ENCODE results near the gene PACRG.

PACRG gene

DNA sequence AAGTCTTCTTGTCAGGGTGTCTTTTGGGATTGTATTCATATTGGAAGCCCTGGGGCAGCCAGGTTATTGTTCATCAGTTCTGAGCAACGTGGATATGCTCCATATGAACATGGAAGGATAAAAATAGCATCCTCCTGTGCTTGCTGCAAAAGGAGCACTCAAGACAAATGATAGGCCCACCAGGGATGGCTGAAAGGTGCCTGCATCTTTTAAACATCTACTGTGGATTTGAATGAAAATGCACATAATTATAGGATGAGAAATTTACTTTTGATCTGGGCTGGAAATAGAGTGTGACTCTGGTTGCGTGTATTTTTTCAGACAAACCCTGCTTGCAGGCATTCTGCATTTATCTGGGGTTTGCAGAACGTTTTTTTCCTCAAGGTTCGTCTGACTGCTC lies 299.1 kb downstream of the PACRG start:
- DNase-seq = no peak

DNA sequence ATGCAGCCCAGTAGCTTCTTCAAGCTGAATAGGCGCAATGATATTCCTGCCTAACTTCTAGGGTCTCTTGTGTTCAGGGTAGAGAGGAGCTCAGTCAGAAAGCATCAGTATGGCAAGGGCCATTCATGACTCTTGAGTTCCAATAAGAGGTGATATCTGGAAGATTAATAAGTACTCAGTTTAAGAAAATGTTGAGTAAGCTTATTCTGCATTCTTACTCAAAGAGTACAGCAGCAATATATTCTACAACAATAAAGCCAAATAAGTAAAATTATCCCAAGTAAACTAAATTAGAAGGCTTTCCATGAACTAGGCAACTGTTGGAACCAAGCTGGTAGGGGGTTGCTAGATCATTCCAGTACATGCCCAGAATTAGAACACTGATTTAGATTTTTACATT lies 303.2 kb downstream of the PACRG start:
- no peak for DNase-seq

DNA sequence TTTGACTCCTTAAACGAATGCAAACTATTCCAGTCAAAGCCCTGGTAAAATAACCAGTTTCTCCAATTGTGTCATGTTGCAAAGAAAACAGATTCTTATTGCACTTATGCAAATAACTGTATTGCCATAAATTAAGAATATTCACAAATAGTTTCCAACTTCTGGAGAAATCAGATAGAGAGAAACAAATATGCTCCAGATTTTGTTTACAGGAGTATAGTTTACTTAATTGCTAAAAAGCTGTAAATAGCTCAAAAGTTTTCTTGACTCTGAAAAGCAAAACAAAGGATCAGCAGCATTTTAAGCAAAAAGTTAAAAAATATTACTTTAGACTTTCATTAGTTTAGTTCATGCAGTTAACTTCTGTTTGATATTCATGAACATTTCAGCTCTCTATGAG lies 304.2 kb downstream of the PACRG start:
- no peak for DNase-seq

DNA sequence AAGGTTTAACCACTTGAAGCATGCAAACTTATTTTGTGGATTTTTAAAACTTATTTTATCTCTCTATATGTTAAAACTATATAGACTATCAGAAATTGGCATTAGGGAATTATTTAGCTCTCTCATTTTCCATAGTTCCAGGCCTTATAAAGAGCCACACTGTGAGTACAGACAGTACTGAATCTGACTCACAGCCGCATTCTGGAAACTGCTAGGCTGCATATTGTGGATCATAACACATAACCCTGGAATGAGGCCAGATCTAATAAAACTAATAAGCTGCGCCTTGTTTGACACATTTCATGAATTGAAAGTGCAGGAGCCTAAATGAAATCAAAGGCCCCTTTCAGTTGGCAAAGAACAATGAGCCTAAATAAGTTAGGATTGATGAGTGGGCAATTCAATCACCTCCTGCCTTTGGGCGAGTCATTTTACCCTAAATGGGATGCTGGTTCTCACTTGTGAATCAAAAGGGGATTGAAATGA lies 308.4 kb downstream of the PACRG start:
- DNase-seq = no peak

DNA sequence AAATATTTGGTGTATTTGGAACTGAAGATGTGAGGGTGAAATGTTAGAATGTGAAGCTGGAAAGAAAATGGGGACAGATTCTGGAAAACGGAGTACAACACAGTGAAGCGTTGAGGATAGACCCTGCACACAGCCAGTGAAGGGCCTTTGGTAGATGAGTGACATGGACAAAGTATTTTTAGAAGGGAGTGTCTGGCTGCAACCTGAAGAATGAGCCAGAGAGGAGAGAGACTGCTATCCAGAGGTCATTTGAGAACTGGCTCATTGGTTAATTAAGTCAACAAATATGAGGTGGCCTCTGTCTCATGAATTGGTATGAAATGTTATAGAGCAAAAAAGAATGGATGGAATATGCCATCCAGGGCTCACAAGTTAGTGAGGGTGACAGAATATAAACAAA lies 310.5 kb downstream of the PACRG start:
- DNase-seq = no peak

DNA sequence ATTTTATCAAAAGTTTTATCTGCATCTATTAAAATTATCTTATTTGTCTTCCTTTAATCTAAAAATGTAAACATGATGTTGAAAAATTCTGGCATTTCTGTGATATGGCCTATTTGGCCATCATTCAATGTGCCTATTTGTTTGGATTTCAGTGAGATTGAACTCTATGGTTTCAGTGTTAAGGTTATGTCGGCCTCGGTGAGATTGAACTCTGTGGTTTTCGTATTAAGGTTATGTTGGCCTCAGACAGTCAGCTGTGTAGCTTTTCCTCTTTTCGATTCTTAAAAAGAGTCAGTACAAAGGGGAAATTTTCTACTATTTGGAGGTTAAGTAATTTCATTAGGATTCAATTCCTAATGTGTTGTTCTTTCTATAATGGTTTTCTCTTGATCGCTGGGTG lies 320.6 kb downstream of the PACRG start:
- no peak for DNase-seq

DNA sequence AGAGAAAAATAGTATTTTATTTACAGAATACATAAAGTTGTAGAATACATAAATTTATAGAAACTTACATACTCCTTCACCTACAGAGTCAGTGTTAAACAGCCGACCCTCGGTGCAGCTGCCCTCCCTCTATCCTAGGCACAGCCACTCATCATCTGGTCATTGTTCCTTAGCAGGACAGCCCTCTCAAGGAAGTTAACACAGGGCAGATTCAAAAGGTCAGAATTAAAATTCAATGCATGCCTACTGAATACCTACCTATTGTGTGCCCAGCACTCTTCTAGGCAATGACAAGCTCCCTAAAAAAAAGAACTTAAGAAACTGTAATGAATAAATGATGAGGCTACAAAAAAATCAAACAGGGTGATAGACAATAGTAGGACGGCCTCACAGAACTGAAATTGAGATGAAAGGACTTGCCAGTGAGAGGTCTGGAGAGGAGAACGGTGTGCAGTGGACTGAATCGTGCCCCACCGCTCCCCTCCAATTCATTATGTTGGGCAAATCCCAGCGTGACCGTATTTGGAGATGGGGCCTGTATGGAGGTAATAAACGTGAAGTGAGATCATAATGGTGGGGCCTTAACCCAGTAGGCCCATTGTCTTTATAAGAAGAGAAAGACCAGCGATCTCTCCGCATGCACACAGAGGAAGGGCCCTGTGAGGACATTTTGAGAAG lies 326.0 kb downstream of the PACRG start:
- no peak for DNase-seq

DNA sequence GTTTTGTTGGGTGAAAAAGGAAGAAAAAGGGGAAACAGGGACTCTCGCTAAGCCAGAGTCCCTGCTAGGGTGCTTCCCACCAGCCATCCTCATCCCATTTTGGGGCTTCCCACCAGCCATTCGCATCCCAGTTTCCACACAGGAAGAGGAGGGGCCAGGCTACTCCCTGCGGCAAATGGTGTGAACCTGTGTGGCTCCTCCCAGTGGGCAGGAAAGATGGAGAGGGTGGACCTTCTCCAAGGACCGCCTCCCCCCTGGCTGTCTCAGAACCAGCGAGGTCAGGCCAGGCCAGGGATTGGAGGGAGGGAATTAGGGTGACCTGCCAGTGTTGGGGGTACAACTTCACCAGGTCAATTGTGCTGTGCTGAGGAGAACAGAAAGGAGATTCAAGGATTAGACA lies 326.9 kb downstream of the PACRG start:
- DNase-seq = no peak

DNA sequence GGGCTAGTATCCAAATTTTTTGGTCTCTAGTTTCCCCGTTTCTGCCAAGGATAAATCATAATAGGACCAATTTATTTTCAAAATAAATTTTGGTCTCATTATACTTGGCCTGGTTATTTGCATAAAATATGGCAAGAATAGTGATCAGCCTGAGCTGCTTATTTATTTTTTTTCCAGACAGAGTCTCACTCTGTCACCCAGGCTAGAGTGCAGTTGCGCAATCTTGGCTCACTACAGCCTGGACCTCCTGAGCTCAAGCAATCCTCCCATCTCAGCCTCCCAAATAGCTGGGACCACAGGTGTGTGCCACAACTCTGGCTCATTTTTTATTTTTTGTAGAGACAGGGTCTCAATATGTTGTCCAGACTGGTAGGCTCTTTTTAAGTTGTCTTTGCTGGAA lies 329.5 kb downstream of the PACRG start:
- DNase-seq = no peak

DNA sequence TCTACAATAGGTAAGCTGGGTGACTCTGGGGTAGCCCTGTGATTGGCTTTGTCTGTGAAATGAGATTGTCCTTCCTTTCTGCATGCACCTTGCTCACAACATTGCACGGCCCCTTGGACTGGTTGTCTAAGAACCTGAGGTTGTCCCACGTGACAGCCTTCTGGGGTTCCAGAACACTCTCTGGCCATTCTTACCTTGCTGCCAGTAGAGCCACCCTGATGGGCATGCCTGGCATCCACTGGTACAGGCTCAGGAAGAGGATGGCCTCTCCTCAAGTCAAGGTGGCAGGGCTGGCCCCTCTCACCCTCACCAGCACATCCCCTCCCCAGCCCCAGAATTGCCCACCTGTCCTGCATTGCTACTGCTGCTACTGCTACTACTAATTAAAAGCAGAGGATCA lies 335.0 kb downstream of the PACRG start:
- DNase-seq = no peak

DNA sequence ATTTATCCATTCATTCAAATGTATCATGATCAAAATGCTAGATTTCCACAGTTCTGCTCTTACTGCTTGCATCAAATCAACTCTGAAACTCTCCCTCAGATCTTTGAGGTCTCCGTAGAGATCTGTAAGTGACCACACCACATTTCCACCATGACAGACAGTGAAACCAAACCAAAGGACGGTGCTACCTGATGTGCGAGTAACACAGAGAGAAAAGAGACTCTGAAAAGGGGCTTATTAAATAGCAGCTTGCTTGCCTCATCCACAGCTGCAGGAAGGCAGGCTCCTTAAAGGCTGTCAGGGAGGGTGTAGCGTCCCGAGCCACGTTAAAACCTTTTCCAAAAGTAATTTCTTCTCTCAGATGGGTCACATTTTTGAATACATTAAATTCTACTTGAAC lies 335.8 kb downstream of the PACRG start:
- no peak for DNase-seq

DNA sequence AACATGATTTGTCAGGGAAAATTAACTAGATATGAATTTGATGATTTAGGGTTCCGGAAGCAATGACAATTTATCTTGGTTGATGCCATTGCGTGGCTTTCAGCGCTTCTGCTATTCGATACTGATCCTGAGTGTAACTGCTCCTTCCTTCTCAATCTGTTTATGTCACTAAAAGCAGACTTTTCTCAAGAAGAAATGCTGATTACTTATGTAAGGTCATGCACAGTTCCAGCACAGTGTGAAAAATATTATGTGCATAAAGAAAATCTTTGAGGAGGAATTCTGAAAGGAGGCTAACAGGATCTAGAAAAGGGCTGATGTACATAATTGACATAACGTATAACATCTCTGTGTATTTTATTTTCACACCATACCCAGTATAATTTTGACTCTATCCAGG lies 336.6 kb downstream of the PACRG start:
- DNase-seq = no peak

DNA sequence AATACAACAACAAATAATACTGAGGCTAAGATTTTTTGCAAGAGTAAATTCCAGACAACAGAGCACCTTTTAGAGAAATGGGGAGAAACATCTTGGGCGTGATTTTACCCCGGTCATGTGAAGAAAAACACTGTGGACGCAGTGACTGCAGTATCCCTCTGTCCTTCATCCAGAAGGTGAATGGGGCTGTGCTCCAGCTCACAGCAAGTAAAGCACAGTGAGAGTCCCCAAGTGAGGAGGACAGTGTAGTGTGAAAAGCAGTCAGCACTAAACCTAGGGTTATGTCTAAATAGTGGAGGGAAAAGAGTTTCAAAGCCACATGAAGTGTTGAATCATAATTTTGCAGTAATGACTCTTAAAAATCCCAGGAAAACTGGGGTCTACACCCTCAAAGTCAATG lies 338.4 kb downstream of the PACRG start:
- no peak for DNase-seq

DNA sequence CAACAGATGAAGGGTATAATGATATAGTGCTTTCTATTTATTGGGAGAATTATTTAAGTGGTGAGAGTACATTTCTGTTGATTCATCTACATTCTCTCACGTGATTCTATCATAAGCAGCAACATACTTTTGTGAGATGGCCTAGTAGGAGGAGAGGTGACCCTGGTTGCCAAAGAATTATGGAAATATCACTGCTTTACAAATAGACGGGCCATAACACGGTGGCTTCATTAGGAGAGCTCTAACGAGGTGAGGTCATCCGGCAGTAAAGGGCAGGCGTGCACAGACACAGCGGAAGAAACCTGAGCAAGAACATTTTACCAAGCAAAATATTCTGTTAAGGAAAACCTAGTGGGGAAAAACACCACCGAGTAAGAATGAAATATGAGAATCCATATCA lies 349.4 kb downstream of the PACRG start:
- DNase-seq = no peak

DNA sequence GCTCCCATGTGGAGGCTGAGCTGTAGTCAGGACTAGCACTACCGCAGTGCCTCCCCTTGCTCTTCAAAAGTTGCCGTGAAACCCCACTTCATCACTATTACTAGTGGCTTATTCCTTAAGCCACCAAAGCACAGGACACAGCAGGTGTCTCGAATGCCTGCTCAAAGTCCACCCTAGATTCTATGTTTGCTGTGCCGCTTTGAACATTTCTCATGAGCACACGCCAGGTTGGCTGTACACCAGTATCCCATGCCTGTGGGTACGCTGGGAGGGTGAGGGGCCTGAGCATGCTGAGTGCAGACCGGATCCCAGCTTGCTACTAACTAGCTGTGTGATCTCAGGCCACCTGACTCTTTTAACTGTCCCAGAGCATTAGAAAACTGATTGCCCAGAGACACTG lies 350.9 kb downstream of the PACRG start:
- DNase-seq = no peak

DNA sequence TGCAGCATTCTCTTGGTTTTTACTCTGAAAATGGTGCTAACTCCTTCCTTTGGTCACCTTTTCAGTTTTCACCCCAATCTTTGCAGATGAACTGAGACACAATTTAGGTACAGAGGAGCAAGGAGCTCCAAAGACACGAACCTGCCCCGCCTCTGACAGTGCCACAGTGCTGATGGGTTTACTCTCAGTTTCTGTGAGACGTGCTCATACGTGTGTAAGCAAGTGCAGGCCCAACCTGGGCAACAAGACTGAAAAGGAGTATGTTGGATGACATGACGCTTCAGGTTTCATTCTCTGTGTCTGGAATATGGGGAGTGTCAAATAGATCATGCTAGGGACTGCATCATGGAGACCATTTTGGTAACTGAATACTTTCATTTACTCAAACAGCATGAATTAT lies 352.5 kb downstream of the PACRG start:
- DNase-seq = no peak

DNA sequence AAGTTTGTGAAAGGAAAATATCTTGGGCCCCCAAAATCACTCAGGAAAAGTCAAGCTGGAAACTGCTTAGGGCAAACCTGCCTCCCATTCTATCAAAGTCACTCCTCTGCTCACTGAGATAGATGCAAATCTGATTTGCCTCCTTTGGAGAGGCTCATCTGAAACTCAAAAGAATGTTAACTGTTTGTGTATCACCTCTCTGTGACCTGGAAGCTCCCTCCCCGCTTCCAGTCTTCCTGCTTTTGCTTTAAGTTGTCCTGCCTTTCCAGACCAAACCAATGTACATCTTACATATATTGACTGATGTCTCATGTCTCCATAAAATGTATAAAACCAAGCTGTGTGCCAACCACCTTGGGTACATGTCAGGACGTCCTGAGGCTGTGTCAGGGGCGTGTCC lies 355.4 kb downstream of the PACRG start:
- no peak for DNase-seq

DNA sequence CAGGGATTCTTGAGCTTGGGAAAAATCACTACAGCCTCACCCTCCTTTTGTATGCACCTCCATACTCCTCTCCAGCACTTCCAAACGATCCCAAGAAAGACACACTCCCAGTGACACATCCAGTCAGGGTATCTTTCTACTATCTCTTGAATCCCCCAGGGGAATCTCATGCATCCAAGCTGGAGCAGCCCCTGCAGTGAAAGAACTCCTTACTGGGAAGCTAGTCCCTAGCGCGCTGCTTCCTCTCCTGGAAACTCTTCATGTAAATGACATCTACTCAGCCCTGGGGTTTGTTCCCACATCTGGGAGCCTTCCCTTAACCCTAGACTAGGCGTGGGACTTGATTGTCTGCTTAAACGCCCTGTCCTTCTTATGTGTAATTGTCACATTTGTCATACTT lies 357.7 kb downstream of the PACRG start:
- no peak for DNase-seq

DNA sequence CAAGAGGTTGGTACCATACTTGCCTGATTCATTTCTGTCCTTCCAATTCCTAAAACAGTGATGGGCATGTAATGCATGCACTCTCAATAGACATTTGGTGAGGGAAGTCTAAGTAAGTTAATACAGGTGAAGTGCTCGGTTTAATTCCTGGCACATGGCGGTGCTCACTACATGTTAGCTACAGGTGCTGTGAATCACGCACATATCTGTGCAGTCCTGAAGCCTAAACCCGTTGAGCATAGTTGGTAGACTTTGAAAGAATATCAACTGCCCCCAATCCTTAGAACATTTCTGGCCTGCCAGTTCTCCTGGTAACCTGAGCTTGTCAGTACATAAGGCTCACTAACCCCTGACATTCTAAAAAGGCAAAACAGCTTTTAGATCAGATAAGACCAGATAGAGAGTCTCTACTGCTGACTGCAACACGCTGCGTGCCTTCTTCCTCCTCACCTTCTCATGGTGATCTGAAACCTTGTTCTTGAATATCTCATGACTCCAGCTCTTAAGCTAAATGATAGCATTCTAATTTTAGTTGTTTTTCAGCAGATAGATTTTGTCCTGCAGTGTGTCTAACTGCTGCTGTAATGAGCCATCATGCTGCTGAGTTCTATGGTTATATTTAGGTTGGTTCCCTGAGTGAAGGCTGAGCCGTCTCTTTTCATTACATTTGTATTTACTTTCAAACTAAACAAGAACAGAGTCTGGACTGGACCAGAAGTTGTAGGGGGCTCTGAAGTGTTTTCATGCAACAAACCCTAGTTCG lies 358.3 kb downstream of the PACRG start:
- DNase-seq = no peak

DNA sequence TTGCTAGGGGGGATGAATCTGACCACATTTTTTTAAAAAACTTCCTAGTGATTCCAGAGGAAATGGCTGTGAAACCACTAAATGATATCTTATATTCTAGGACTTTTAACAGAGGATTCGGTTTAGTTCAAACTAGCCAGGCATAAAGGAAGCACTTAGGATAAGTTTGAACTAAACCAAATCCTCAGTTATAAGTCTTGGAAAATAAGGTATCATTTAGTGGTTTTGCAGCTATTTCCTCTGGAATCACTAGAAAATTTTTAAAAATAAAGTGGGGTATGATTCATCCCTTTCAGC lies 358.8 kb downstream of the PACRG start:
- DNase-seq = no peak

DNA sequence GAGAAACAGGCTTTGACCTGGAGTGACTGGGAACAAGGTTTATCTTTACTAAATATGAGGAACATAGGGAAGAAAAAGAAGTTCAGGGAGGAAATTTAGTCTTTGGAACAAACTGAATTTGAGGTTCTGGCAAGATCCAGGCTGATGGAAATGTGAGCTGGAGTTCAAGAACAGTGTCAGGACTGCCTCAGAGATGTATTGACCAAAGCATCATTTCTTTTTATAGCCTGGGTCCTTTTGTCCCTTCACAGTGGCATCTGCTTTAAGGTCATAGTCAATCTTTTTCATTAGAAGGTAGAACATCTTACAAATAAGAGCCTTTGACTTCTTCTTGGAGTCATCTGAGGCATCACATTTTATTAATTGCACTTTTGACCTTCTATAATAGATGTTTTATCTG lies 360.2 kb downstream of the PACRG start:
- no peak for DNase-seq

DNA sequence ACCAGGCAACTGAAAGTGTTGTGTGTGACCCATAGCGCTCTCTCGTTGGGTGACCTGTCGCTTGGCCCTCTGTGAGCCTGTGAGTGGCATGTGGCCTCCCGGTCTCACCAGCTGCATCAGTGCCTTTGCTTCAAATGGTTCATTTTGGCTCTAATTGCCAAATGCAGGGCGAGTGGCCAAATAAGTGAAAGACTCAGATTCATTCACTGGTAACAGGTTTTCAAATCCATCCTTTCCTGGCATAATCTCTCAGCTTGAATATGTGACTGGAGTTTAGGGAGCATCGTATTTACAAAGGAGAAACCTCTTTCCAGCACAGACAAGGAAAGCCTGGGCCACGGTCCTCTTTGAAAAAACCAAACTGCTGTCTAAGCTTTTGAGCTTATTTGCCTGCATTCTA lies 365.1 kb downstream of the PACRG start:
- no peak for DNase-seq

DNA sequence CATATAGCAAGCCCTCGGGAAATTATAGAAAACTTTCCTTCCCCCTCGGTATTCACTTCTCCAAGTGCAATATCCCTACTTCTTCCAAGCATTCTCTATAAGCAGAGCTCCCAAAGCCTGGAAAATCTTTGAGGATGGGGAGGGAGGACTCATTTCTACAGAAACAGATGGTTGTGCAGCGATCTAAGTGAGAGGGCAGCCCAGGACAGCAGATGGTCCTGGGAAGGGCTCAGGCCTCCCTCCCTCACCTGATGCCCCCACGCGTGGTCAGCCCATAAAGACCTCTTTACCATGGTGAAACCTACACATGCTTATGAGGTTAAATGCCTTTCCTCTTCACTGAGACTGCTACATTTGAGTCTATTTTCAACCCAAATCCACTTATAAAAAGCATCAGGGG lies 367.1 kb downstream of the PACRG start:
- DNase-seq = no peak

DNA sequence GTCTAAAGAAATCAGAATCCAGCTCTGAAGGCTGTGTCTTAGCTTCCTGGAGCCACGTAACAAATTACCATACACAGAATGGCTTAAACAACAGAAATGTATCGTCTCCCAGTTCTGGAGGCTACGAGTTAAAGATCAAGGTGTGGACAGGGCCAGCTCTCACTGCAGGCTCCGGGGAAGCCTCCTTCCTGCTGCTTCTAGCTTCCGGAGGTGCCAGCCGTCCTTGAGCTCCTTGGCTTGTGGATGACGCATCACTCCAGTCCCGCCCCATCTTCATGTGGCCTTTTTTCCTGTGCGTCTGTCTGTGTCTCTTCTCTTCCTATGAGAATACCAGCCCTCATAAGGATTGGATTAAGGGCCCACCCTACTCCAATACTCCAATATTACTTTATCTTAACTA lies 367.6 kb downstream of the PACRG start:
- no peak for DNase-seq

DNA sequence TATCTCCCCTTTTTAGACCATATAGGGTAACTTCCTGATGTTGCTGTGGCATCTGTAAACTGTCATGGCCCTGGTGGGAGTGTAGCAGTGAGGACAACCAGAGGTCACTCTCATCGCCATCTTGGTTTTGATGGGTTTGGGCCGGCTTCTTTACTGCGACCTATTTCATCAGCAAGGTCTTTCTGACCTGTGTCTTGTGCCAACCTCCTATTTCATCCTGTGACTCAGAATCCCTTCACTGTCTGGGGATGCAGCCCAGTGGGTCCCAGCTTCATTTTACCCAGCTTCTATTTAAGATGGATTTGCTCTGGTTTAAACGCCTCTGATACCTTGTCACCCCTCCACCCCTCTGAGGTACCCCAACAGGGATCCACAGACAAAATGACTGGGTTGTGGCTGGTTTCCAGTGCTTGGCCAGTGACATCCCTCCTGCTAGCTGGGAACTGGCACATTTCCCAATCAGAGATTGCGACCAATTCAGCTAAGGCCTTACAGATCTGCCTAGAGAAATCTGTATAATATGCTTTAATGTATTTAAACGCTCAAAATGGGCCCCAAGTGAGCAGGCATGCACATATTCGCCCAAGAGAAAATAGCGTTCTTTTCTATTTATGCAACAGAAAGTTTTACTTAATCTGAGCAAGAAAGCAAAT lies 371.2 kb downstream of the PACRG start:
- no peak for DNase-seq
